Stimulated activated CD8-positive, alpha-beta memory T cell treated with anti-CD3 and anti-CD28 coated beads, Interleukin-4, amount 100 ng/mL, for 1 hour (primary cell): ENCODE measurements around the gene TAS2R3.

Source experiments
- DNase-seq, 2 donors: peaks; one replicate each; pipeline ENCODE4 v3.0.0-alpha.2; 2020; ENCODE audit warnings: low read depth in 2 of 2, low spot score in 1 of 2

The TAS2R3 gene

GRCh38 chr7:141785706-141786552 is 22.0 kb downstream of the TAS2R3 start:
- no peak for DNase-seq

GRCh38 chr7:141788296-141788695 is 24.4 kb downstream of the TAS2R3 start:
- DNase-seq = no peak

- no peak for DNase-seq
These were observed 26.0 kb downstream of the TAS2R3 start, which contains the start of gene TAS2R5 for GRCh38 chr7:141789917-141790316. Gene TAS2R5, plus strand, starts transcription at chr7:141790217. Its CDS starts 145 bp downstream, at chr7:141790362.

DNA sequence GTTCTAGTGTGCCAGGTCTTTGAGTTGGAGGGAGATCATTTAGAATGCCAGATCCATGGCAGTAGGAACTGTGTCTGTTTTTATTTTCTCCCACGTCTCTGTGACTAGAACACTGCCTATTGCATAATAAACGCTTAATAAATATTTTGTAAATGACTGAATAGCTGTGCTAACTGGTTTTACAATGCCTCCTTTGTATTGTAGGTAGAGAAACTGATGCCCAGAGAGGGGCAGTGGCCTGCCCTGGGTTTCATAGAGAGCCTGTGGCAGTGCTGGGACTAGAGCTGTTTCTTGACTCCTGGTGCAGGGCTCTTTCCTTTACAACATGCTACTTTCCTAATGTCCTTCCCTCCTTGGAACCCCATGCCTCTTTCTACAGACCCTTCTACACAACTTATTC is 28.6 kb downstream of the TAS2R3 start:
- DNase-seq = no peak
